ENCODE measurements around the gene GTSE1.

DNA sequence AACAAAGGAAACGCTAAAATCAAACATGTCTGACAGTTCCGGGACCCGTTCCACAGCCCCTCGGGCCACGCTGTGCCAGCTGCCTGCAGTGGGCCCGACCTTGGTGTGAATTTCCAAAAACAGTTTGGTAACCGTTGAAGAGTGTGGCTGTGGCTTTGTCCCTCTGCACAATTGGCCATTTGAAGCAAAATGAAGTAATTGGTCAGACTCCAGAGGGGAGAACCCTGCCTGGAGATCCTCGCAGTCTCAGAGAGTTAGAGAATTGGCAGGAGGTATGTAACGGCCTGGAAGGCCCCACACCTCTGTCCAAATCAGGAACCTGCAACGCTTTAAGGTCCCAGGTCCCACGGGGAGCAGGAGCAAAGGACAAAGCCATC, 65.1 kb downstream of the GTSE1 start:
- TF ChIP-seq, protein P1, sequence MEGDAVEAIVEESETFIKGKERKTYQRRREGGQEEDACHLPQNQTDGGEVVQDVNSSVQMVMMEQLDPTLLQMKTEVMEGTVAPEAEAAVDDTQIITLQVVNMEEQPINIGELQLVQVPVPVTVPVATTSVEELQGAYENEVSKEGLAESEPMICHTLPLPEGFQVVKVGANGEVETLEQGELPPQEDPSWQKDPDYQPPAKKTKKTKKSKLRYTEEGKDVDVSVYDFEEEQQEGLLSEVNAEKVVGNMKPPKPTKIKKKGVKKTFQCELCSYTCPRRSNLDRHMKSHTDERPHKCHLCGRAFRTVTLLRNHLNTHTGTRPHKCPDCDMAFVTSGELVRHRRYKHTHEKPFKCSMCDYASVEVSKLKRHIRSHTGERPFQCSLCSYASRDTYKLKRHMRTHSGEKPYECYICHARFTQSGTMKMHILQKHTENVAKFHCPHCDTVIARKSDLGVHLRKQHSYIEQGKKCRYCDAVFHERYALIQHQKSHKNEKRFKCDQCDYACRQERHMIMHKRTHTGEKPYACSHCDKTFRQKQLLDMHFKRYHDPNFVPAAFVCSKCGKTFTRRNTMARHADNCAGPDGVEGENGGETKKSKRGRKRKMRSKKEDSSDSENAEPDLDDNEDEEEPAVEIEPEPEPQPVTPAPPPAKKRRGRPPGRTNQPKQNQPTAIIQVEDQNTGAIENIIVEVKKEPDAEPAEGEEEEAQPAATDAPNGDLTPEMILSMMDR (optimal IDR thresholded peaks at IDR 0.05 in 1 of 3, IDR thresholded peaks at IDR 0.05 in 1 of 3, conservative IDR thresholded peaks at IDR 0.05 in 1 of 3; ENCODE audit: extremely low read depth in 1 of 3, insufficient read depth in 2 of 3, low read length in 3 of 3), result no peak
- TF ChIP-seq EZH2 (IDR thresholded peaks at IDR 0.05; ENCODE audit: low read length), result no peak
